GM18858 (cell line): Measurements from ENCODE around the gene MRPL39.
"Not testable (repeated sequence)": the region's sequence is repeated elsewhere in the genome, so short reads cannot be mapped to it uniquely, and the experiment has no call there.

ENCODE experiments used
- ATAC-seq: cut with Tn5 transposase; IDR thresholded peaks from one replicate; pipeline ENCODE4 v1.9.1; 2021; ENCODE audit not compliant: unreplicated experiment

The MRPL39 gene

GRCh38 chr21:25607151-25608043 lies at the start of gene MRPL39:
Gene MRPL39, minus strand, starts transcription at chr21:25607481. Its CDS starts 6 bp downstream, at chr21:25607475.
- ATAC-seq, result peak; percentile 91

GRCh38 chr21:25656412-25656811 lies 49.1 kb upstream of the MRPL39 start:
- no peak for ATAC-seq

- ATAC-seq, result no peak
Observed at GRCh38 chr21:25649146-25649545, 41.9 kb upstream of the MRPL39 start.

- ATAC-seq, result no peak
Observed at GRCh38 chr21:25647647-25648046, 40.4 kb upstream of the MRPL39 start.

- no peak for ATAC-seq
Observed at GRCh38 chr21:25646474-25646873, 39.2 kb upstream of the MRPL39 start.

- ATAC-seq, result no peak
Observed at GRCh38 chr21:25643486-25643885, 36.2 kb upstream of the MRPL39 start.

- ATAC-seq, result no peak
Observed at GRCh38 chr21:25640943-25641292, 33.6 kb upstream of the MRPL39 start.

GRCh38 chr21:25640202-25640942 lies 33.1 kb upstream of the MRPL39 start:
- ATAC-seq, result peak; percentile 5

- ATAC-seq, result peak; percentile 53
Observed at GRCh38 chr21:25639551-25640201, 32.4 kb upstream of the MRPL39 start.

- peak; percentile 20 for ATAC-seq
Observed at GRCh38 chr21:25638660-25639550, 31.6 kb upstream of the MRPL39 start, which contains the start of gene JAM2. Gene JAM2, plus strand, starts transcription at chr21:25639258. Its CDS starts 564 bp downstream, at chr21:25639822.

- no peak for ATAC-seq
Observed at GRCh38 chr21:25637851-25638659, 30.8 kb upstream of the MRPL39 start.

GRCh38 chr21:25636727-25637126 lies 29.4 kb upstream of the MRPL39 start:
- no peak for ATAC-seq

GRCh38 chr21:25635310-25635709 lies 28.0 kb upstream of the MRPL39 start:
- no peak for ATAC-seq

GRCh38 chr21:25632296-25632695 lies 25.0 kb upstream of the MRPL39 start:
- no peak for ATAC-seq

- ATAC-seq, result no peak
Observed at GRCh38 chr21:25626757-25627156, 19.5 kb upstream of the MRPL39 start.

GRCh38 chr21:25625776-25626555 lies 18.7 kb upstream of the MRPL39 start:
- not testable (repeated sequence) for ATAC-seq

GRCh38 chr21:25625036-25625435 lies 17.8 kb upstream of the MRPL39 start:
- ATAC-seq, result no peak

- ATAC-seq, result no peak
Observed at GRCh38 chr21:25624511-25624910, 17.2 kb upstream of the MRPL39 start.

GRCh38 chr21:25619198-25619597 lies 11.9 kb upstream of the MRPL39 start:
- ATAC-seq, result no peak
